GM19025 (cell line): ENCODE results near the gene CIAO2B.
"Not testable (repeated sequence)": the region's sequence is repeated elsewhere in the genome, so short reads cannot be mapped to it uniquely, and the experiment has no call there.

Experiments
- ATAC-seq: cut with Tn5 transposase; IDR thresholded peaks from one replicate; pipeline ENCODE4 v1.9.1; 2021; ENCODE audit warnings: mild to moderate bottlenecking, low read depth, moderate library complexity; ENCODE audit not compliant: unreplicated experiment

Gene CIAO2B

DNA sequence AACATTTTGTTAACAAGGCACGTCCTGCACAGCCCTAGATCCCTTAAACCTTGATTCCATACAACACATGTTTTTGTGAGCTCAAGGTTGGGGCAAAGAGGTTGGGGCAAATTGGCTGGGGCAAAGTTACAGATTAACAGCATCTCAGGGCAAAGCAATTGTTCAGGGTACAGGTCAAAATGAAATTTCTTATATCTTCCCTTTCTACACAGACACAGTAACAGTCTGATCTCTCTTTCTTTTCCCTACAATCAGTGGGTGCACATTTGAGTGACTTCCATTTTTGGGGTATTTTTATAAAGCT is 21.9 kb upstream of the CIAO2B start:
- ATAC-seq: not testable (repeated sequence)

DNA sequence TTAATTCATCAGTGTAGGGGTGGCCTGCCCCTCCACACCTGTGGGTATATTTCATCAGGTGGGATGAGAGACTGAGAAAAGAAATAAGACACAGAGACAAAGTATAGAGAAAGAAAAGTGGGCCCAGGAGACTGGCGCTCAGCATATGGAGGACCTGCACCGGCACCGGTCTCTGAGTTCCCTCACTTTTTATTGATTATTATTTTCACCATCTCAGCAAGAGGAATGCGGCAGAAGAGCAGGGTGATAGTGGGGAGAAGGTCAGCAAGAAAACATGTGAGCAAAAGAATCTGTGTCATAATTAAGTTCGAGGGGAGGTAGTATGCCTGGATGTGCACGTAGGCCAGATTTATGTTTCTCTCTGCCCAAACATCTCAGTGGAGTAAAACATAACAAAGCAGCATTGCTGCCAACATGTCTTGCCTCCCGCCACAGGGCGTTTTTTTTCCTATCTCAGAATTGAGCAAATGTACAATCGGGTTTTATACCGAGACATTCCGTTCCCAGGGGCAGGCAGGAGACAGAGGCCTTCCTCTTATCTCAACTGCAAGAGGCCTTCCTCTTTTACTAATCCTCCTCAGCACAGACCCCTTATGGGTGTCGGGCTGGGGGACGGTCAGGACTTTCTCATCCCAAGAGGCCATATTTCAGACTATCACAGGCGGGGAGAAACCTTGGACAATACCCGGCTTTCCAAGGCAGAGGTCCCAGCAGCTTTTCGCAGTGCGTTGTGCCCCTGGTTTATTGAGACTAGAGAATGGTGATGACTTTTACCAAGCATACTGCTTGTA is 21.4 kb upstream of the CIAO2B start:
- not testable (repeated sequence) for ATAC-seq

GRCh38 chr16:66954097-66954659 is 20.0 kb upstream of the CIAO2B start:
- ATAC-seq: no peak

DNA sequence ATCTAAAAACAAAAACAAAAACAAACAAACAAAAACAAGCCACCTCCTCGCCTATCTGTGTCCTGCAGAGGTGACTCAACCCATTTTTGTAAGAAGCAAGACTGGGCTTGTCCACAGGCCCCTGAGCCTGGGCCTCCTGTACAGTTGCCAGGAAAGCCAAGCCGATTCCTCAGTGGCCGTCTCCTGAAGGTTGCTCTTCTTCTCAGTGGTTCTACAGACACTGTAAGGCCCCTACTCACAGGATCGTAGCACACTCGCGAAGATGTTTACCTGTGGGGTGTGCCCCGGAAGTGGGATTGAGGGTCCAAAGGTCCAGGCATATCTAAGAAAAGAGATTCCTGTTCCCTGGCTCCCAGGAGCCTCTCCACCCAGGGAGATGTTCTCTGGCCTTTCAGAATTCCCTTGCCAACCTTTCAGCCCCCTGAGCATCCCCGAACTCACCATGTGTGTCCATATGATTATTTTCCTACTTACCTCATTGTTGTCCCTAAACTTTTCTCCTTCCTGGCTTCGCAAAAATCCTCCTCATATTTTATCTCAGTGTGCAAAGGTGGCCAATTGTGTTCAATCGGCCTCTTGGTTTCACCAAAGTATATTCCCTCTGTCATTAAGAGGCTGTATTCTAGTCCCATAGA is 19.4 kb upstream of the CIAO2B start:
- no peak for ATAC-seq

- ATAC-seq: no peak
Observed at GRCh38 chr16:66952430-66953110, 18.4 kb upstream of the CIAO2B start.

DNA sequence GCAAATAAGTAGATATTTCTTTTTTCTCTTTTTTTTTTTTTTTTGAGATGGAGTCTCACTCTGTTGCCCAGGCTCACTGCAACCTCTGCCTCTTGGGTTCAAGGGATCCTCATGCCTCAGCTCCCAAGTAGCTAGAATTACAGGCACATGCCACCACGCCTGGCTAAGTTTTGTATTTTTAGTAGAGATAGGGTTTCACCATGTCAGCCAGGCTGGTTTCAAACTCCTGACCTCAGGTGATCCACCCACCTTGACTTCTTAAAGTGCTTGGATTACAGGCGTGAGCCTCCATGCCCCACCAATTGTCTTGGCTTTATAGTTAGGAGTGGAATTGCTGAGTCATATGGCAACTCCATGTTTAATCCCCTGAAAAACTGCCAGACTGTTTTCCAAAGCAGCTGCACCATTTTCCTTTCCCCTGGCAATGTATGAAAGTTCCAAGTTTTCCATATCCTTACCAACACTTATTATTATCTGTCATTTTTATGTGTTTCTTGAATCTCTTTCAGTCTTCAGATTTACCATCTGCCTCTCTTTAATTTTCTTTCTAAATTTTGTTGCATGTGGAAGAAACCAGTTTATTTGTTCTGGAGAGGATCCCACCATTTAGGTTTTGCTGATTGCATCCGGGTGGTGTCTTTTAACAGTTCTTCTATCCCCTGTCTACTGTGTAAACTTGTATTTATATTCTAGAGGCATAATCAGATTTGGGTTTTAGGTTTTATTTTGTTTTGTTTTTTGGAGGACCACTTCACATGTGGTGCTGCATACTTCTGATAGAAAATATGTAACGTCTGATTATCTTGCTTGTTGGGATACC is 17.0 kb upstream of the CIAO2B start:
- ATAC-seq: no peak

- ATAC-seq: no peak
Observed at GRCh38 chr16:66950437-66950836, 16.2 kb upstream of the CIAO2B start.

- ATAC-seq: no peak
Observed at GRCh38 chr16:66949472-66949871, 15.3 kb upstream of the CIAO2B start.

DNA sequence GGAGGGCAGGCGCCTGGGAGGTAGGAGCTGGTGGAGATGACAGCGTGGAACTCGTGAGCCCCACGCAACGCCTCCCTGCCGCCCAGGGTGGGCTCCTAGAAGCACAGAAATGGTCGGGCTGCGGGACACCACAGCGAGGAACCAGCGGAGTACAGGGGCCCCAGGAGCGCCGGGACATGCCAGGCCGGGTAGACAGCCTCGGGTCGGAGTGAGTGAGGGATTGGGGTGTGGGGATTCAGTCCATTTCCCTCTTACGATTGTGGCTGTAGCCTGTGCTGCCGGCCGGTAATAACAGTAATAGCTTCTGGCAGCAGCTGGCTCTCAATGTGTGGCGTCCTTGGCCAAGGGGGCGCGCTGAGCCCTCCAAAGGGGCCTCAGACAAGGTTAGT is 14.6 kb upstream of the CIAO2B start:
- no peak for ATAC-seq

DNA sequence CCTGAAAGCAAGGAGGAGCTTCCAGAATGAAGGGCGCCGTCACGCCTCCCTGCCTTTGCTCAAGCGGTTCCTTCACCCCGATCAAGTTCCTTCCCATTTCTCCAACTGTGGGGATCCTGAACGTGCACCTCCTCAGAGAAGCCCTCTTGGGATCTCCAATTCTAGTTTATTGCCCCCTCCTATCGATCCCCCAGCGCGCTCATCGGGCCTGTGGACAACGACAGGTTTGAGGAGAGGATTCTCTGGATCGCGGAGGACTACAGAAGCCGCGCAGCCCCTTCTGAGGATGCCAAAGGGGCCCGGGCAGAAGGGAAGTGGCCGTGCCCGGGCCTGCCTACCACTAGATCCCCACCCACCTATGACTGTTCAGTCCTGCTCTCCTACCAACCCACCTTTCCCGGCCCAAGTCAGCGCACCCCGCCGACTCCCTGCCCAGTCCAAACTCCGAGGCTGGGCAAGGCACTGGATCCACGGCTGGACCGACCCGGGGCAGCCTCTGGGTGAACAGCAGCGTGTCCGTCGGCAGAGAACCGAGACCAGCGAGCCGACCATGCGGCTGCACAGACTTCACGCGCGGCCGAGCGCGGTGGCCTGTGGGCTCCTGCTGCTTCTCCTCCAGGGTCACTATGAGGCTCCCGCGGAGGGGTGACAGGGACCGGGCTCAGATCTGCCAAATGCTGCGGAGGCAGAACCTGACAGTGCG is 14.1 kb upstream of the CIAO2B start:
- ATAC-seq: no peak

DNA sequence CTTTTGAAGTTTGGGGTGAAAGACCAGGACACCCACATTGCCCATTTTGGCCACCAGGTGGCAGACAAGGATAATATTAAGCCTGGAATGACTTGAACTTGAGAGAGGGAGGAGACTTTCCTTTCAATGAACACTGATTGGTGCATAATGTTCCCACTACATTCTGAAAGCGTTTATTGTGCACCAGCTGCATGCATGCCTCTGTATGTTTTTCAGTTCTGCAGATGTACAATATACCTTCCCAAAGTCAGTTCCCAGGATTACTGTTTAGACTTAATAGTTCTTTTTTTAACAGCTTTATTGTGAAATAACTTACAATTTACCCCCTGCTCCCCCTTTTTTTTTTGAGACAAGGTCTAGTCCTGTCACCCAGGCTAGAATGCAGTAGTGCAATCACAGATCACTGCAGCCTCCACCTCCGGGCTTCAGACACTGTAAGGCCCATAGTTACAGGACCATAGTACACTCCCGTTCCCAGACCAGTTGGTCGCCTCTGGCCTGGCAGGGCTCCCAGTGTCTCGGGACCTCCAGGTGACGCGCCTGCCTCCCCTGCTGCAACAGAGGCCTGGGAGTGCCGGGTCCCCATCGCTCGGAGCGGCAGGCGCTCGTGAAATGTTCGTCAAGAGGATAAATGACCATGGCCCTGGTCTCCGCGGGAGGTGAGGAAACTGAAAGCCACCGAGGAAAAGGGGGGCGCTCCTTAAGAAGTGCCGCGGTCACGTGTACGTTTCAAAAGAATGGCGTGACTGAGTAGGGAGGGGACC is 13.3 kb upstream of the CIAO2B start:
- ATAC-seq: no peak

GRCh38 chr16:66946974-66947301 is 12.7 kb upstream of the CIAO2B start:
- ATAC-seq: no peak

DNA sequence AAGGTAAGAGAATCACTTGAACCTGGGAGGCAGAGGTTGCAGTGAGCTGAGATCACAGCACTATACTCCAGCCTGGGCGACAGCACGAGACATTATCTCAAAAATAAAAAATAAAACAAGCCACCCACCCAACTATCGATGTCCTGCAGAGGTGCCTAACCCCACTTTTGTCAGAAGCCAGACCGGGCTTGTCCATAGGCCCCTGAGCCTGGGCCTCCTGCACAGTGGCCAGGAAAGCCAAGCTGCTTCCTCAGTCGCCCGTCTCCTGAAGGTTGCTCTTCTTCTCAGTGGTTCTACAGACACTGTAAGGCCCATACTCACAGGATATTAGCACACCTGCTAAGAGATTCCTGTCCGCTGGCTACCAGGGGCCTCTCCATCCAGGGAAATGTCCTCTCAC is 12.3 kb upstream of the CIAO2B start:
- no peak for ATAC-seq

- no peak for ATAC-seq
Observed at GRCh38 chr16:66945939-66946338, 11.7 kb upstream of the CIAO2B start.

GRCh38 chr16:66944971-66945370 is 10.8 kb upstream of the CIAO2B start:
- ATAC-seq: not testable (repeated sequence)

DNA sequence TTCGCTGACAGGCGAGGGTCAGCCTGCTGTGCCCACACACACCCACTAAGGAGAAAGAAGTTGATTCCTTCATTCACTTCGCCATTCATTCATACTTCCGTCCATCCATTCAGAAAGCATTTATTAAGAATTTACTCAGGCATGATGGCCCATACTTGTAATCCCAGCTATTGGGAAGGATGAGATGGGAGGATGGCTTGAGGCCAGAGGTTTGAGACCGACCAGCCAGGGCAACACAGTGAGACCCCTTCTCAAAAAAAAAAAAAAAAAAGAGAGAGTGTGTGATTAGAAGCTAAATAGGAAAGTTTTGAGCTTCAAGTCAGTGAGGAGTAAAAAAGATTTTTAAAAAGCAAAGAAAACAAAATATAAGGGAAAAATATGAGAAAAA is 9.8 kb upstream of the CIAO2B start:
- ATAC-seq: no peak

DNA sequence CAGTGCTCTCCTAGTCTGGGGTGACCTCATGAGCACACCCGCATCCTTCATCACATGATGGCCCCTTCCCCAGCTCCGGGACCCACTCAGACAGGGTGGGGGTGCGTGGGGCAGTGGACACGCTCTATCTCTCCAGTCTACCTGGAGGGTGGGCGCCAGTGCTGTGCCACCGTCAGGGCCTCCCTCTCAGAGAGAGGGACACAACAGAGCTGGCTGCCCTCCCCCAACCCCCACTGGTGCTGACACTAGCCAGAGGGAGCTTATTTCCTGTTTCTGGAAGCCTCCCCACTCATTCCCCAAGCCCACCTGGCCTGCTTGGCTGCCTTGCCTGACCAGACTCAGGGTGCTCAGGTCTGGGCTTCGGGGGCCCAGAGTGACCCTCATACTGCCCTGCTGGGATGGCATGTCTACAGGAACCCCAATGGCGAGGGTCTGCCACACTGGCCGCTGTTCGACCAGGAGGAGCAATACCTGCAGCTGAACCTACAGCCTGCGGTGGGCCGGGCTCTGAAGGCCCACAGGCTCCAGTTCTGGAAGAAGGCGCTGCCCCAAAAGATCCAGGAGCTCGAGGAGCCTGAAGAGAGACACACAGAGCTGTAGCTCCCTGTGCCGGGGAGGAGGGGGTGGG is 9.3 kb upstream of the CIAO2B start:
- no peak for ATAC-seq

DNA sequence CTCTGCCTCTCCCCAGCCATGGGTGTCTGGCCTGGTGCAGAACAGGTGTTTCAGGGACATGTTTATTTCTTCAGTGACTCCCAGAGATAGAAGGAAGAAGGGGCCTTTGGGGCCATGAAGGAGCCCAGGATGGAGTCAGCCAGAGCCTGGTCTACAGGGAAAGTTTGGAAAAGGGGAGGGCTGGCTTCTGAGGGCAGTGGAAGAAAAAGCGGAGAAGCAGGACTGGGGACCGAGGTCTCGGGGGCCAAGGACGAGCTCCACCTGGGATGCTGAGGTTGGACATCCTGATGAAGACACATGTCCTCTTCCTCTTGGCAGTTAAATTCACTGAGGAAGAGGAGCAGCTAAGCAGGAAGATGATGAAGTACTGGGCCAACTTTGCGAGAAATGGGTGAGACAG is 8.8 kb upstream of the CIAO2B start:
- no peak for ATAC-seq

- no peak for ATAC-seq
Observed at GRCh38 chr16:66940236-66940635, 6.0 kb upstream of the CIAO2B start.
